GM12878 (cell line): Measurements from ENCODE around the gene ABCB8. TPM values are rescaled to one million over a fixed set of nuclear protein-coding genes. Genes with fewer than 3 reads are reported as not detected.

ENCODE experiments used
- ATAC-seq: fragments of 200-7000 bp; cut with Tn5 transposase; 3 replicates; pipeline ENCODE4 v1.9.1; 2020; ENCODE audit warnings: mild to moderate bottlenecking, moderate library complexity
- BruUV-seq: library from RNA; stranded (reverse); fragments of 400-500 nt; replicated peaks from 2 replicates; lab custom pipeline; 2021; lab: Mats Ljungman, UMichigan
- CTCF ChIA-PET: fragments of 300-600 bp; sonication (Branson Sonifier 250); formaldehyde crosslinking; extraction: SDS; loops from one replicate; lab custom pipeline; 2021; ENCODE audit warnings: inconsistent platforms; lab: Yijun Ruan, JAX
- POLR2A ChIA-PET: fragments of 350-600 bp; formaldehyde crosslinking; extraction: SDS; loops from one replicate; lab custom pipeline; 2021; ENCODE audit warnings: inconsistent platforms; lab: Charles Lee
- RAD21 ChIA-PET: fragments of 300-600 bp; sonication (Branson Sonifier 250); formaldehyde crosslinking; loops from one replicate; lab custom pipeline; 2023; ENCODE audit warnings: antibody characterized with exemption; ENCODE audit not compliant: unreplicated experiment; lab: Charles Lee
- SMC1A ChIA-PET: fragments of 300-600 bp; sonication (Branson Sonifier 250); formaldehyde crosslinking; loops from one replicate; lab custom pipeline; 2023; ENCODE audit not compliant: unreplicated experiment, uncharacterized antibody; lab: Charles Lee
- DNase-seq: peaks from one replicate; pipeline ENCODE4 v3.0.0-alpha.2; 2011; ENCODE audit warnings: low read depth, low spot score
- FAIRE-seq: peaks from 3 replicates; lab custom pipeline; 2011; peaks lifted over from hg19 to GRCh38; lab: Jason Lieb, UNC
- H2AFZ ChIP-seq: 2 replicates; pipeline ENCODE4 v1.6.0; 2011; ENCODE audit warnings: low read depth, low read length, control low read depth; ENCODE audit not compliant: control insufficient read depth
- H3K27ac ChIP-seq: 2 replicates; pipeline ENCODE4 v1.5.1; 2011; ENCODE audit warnings: control low read depth; ENCODE audit not compliant: control insufficient read depth, insufficient read depth
- H3K27me3 ChIP-seq, 2 experiments: replicated peaks in 1 of 2; 2 replicates each; pipeline versions ENCODE4 v1.6.0 to v1.6.1; 2011; ENCODE audit warnings: low read length in 1 of 2; ENCODE audit not compliant: control insufficient read depth in 2 of 2, insufficient read depth in 2 of 2
- H3K36me3 ChIP-seq, 2 experiments: 2 replicates each; pipeline ENCODE4 v1.5.1; 2011; ENCODE audit warnings: low read length in 1 of 2; ENCODE audit not compliant: control insufficient read depth in 2 of 2, insufficient read depth in 2 of 2
- H3K4me1 ChIP-seq: 2 replicates; pipeline ENCODE4 v1.6.1; 2011; ENCODE audit warnings: mild to moderate bottlenecking, low read length, moderate library complexity, mixed read lengths; ENCODE audit not compliant: control insufficient read depth, insufficient read depth
- H3K4me2 ChIP-seq: 2 replicates; pipeline ENCODE4 v1.6.0; 2011; ENCODE audit warnings: control low read depth; ENCODE audit not compliant: control insufficient read depth, insufficient read depth
- H3K4me3 ChIP-seq: fragments of 200-600 bp; sonication (generic); 2 replicates; pipeline ENCODE4 v1.5.1; 2016
- H3K79me2 ChIP-seq: 2 replicates; pipeline ENCODE4 v1.6.0; 2011; ENCODE audit warnings: low read length; ENCODE audit not compliant: control insufficient read depth, insufficient read depth
- H3K9ac ChIP-seq: 2 replicates; pipeline ENCODE4 v1.8.0; 2011; ENCODE audit warnings: low read length, control low read depth, mixed read lengths; ENCODE audit not compliant: control insufficient read depth, insufficient read depth
- H3K9me3 ChIP-seq: replicated peaks from 3 replicates; pipeline ENCODE4 v1.5.1; 2011; ENCODE audit warnings: mild to moderate bottlenecking, low read length; ENCODE audit not compliant: control insufficient read depth, insufficient read depth
- H4K20me1 ChIP-seq: 2 replicates; pipeline ENCODE4 v1.6.0; 2011; ENCODE audit not compliant: control insufficient read depth, insufficient read depth
- CHD1 ChIP-seq: IDR thresholded peaks from 2 replicates; pipeline ENCODE4 v1.6.1; 2012; ENCODE audit warnings: low read depth, low read length, improper control_type of control experiment
- CREB1 ChIP-seq: IDR thresholded peaks from 2 replicates; pipeline ENCODE4 v1.6.1; 2012; ENCODE audit warnings: low read depth, mild to moderate bottlenecking, inconsistent platforms
- ESRRA ChIP-seq: IDR thresholded peaks from 2 replicates; pipeline ENCODE4 v1.6.1; 2012; ENCODE audit warnings: mild to moderate bottlenecking, low read length, improper control_type of control experiment
- KAT2A ChIP-seq: conservative IDR thresholded peaks from 2 replicates; pipeline ENCODE4 v1.6.1; 2011; ENCODE audit warnings: low read depth, low read length; ENCODE audit not compliant: control insufficient read depth
- NFIC ChIP-seq: IDR thresholded peaks from 2 replicates; pipeline ENCODE4 v1.6.1; 2012; ENCODE audit warnings: low read depth, mild to moderate bottlenecking, inconsistent platforms, low read length, moderate library complexity
- PAX8 ChIP-seq: fragments of 450-650 bp; IDR thresholded peaks from 2 replicates; pipeline ENCODE4 v1.6.1; 2017; ENCODE audit warnings: mild to moderate bottlenecking, moderate library complexity
- ZNF592 ChIP-seq: fragments of 450-650 bp; IDR thresholded peaks from 2 replicates; pipeline ENCODE4 v1.6.1; 2017; ENCODE audit warnings: mild to moderate bottlenecking, moderate library complexity
- ZZZ3 ChIP-seq: IDR thresholded peaks from 2 replicates; pipeline ENCODE4 v1.6.1; 2011; ENCODE audit warnings: low read depth; ENCODE audit not compliant: control insufficient read depth, insufficient read length
- WGBS: methylation state at CpG from one replicate; pipeline ENCODE4 v1.1.6; 2016; ENCODE audit warnings: low lambda C conversion rate; ENCODE audit not compliant: insufficient replicate concordance, insufficient coverage; ENCODE audit errors: missing lambda C conversion rate; 5-methylcytosine and 5-hydroxymethylcytosine counted together
- in situ Hi-C: fragments of 300-500 bp; cut with MboI; formaldehyde crosslinking; loops from 9 replicates; pipeline ENCODE4 v1.14.3; 2018; ENCODE audit warnings: mixed read lengths
- intact Hi-C: fragments of 100-400 bp; cut with micrococcal nuclease; formaldehyde crosslinking; loops from one replicate; pipeline ENCODE4 v1.14.2; 2022; ENCODE audit not compliant: unreplicated experiment
- polyA plus RNA-seq, 11 experiments: library from polyadenylated mRNA; depleted of rRNA in 4 of 11; unstranded in 6 of 11; stranded (reverse) in 5 of 11; fragments of >200 nt; fragmentation: Nextera tagmentation in 4 of 11; fragmentation: Illumina TruSeq in 1 of 11; extraction: Ambion mirVana in 4 of 11; extraction: Trizol in 1 of 11; gene quantifications; 1 replicate in 1 of 11; 2 replicates in 10 of 11; pipeline versions ENCODE4 v1.2.1 to v1.2.3, GENCODE V29; 2011 to 2016; ENCODE audit warnings: inconsistent platforms in 2 of 11, missing spikeins in 2 of 11, low read depth in 1 of 11
- total RNA-seq, 4 experiments: library from RNA; depleted of rRNA in 3 of 4; stranded (reverse); fragments of >200 nt in 3 of 4; fragmentation: Illumina TruSeq in 1 of 4; extraction: Trizol in 1 of 4; gene quantifications; 2 replicates each; pipeline versions ENCODE4 v1.2.1 to v1.2.3, GENCODE V29; 2013 to 2021
- TF ChIP-seq, protein P1 (sequence below): fragments of 150-350 bp; IDR thresholded peaks from 2 replicates; pipeline ENCODE4 v1.6.1; 2016; ENCODE audit warnings: low read depth, low read length
- TF ChIP-seq, protein P2 (sequence below): fragments of 450-650 bp; IDR thresholded peaks from 2 replicates; pipeline ENCODE4 v1.6.1; 2017; ENCODE audit warnings: borderline replicate concordance

The ABCB8 gene
- total and polyA plus RNA-seq, 10 of the 15 experiments (the other 5 are each of a cell fraction or from before 2014, with no cell fraction given) = 0.77 to 34.8 (median 18.9) TPM

GRCh38 chr7:151045967-151046366 lies 17.7 kb downstream of the ABCB8 start:
- no TSS peak for BruUV-seq
- RAD21 ChIA-PET = no interaction called here
- H3K4me2 ChIP-seq = no peak overlapping the region
- no peaks in the 10 kb centered on the region for H3K36me3 ChIP-seq
- WGBS = 85% methylated on average over 9 of the region's 9 CpGs
- H2AFZ ChIP-seq = no peak overlapping the region
- in situ Hi-C loops (no loop called here), intact Hi-C loops (no loop called here)
- DNase-seq (no peak), FAIRE-seq (no peak), ATAC-seq (no peak)
- no peak overlapping the region for H3K4me3 ChIP-seq
- POLR2A ChIA-PET = no interaction called here
- CTCF ChIA-PET = no interaction called here
- no peaks in the 10 kb centered on the region for H3K4me1 ChIP-seq
- H3K9ac ChIP-seq = no peak overlapping the region
- no peaks in the 10 kb centered on the region for H3K9me3 ChIP-seq
- SMC1A ChIA-PET = interaction anchor here (1.5 kb wide), 1 partner anchor 18 kb away, joined by 3 read pairs; the partner anchor contains the start of gene ABCB8
- TF ChIP-seq PAX8 (no peak), KAT2A (no peak), CHD1 (no peak), ZZZ3 (no peak), ZNF592 (no peak), CREB1 (no peak), ESRRA (no peak), NFIC (no peak)
- TF ChIP-seq, protein P1, sequence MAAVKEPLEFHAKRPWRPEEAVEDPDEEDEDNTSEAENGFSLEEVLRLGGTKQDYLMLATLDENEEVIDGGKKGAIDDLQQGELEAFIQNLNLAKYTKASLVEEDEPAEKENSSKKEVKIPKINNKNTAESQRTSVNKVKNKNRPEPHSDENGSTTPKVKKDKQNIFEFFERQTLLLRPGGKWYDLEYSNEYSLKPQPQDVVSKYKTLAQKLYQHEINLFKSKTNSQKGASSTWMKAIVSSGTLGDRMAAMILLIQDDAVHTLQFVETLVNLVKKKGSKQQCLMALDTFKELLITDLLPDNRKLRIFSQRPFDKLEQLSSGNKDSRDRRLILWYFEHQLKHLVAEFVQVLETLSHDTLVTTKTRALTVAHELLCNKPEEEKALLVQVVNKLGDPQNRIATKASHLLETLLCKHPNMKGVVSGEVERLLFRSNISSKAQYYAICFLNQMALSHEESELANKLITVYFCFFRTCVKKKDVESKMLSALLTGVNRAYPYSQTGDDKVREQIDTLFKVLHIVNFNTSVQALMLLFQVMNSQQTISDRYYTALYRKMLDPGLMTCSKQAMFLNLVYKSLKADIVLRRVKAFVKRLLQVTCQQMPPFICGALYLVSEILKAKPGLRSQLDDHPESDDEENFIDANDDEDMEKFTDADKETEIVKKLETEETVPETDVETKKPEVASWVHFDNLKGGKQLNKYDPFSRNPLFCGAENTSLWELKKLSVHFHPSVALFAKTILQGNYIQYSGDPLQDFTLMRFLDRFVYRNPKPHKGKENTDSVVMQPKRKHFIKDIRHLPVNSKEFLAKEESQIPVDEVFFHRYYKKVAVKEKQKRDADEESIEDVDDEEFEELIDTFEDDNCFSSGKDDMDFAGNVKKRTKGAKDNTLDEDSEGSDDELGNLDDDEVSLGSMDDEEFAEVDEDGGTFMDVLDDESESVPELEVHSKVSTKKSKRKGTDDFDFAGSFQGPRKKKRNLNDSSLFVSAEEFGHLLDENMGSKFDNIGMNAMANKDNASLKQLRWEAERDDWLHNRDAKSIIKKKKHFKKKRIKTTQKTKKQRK = no peak
- TF ChIP-seq, protein P2, sequence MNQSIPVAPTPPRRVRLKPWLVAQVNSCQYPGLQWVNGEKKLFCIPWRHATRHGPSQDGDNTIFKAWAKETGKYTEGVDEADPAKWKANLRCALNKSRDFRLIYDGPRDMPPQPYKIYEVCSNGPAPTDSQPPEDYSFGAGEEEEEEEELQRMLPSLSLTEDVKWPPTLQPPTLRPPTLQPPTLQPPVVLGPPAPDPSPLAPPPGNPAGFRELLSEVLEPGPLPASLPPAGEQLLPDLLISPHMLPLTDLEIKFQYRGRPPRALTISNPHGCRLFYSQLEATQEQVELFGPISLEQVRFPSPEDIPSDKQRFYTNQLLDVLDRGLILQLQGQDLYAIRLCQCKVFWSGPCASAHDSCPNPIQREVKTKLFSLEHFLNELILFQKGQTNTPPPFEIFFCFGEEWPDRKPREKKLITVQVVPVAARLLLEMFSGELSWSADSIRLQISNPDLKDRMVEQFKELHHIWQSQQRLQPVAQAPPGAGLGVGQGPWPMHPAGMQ = no peak
- H3K79me2 ChIP-seq = no peaks in the 10 kb centered on the region
- H4K20me1 ChIP-seq = no peaks in the 10 kb centered on the region
- H3K27ac ChIP-seq = no peak overlapping the region
- H3K27me3 ChIP-seq = no peaks in the 10 kb centered on the region; a peak in 1 of 4 replicates
